SK-N-SH (cell line): Measurements from ENCODE around the gene INSYN2B. TPM values are rescaled to one million over a fixed set of nuclear protein-coding genes. Genes with fewer than 3 reads are reported as not detected.
A peak's percentile ranks its signal among the peaks of the same experiment; 100 is the strongest.

Experiments
- CTCF ChIA-PET: fragments of 300-600, 350-600 bp; formaldehyde crosslinking; extraction: SDS; loops from one replicate; lab custom pipeline; 2021; lab: Yijun Ruan, JAX
- POLR2A ChIA-PET: fragments of 350-600 bp; sonication (Branson Sonifier 250); formaldehyde crosslinking; extraction: SDS; loops from one replicate; lab custom pipeline; 2020; ENCODE audit warnings: antibody characterized with exemption, inconsistent platforms; lab: Yijun Ruan, JAX
- DNase-seq: peaks from one replicate; pipeline ENCODE4 v3.0.0; 2012
- H2AFZ ChIP-seq: fragments of 200-600 bp; sonication (generic); 2 replicates; pipeline ENCODE4 v1.8.1; 2016; ENCODE audit warnings: antibody characterized with exemption, mild to moderate bottlenecking, low read depth
- H3F3A ChIP-seq: fragments of 200-600 bp; sonication (generic); replicated peaks from 2 replicates; pipeline ENCODE3; 2016; ENCODE audit warnings: antibody characterized with exemption, mild to moderate bottlenecking; ENCODE audit not compliant: insufficient read depth
- H3K27ac ChIP-seq, 2 experiments: fragments of 200-500 bp in 1 of 2; fragments of 200-600 bp in 1 of 2; sonication (Bioruptor generic) in 1 of 2; sonication (generic), shearing (Covaris generic) in 1 of 2; 2 replicates each; pipeline versions ENCODE4 v1.5.1 to v1.6.1; 2014 to 2016; ENCODE audit warnings: low read depth in 2 of 2, inconsistent platforms in 1 of 2, low read length in 1 of 2, mild to moderate bottlenecking in 1 of 2, mixed read lengths in 1 of 2
- H3K27me3 ChIP-seq: fragments of 200-600 bp; sonication (generic), shearing (Covaris generic); 2 replicates; pipeline ENCODE4 v1.6.1; 2016; ENCODE audit warnings: mixed run types; ENCODE audit not compliant: insufficient read depth
- H3K36me3 ChIP-seq, 2 experiments: fragments of 200-500 bp in 1 of 2; fragments of 200-600 bp in 1 of 2; sonication (Bioruptor generic) in 1 of 2; sonication (generic) in 1 of 2; replicated peaks in 1 of 2; 2 replicates each; pipeline versions ENCODE3 to v1.5.1; 2014 to 2016; ENCODE audit warnings: low read length in 1 of 2, mild to moderate bottlenecking in 1 of 2; ENCODE audit not compliant: insufficient read depth in 2 of 2, control insufficient read depth in 1 of 2
- H3K4me1 ChIP-seq, 2 experiments: fragments of 200-500 bp in 1 of 2; fragments of 200-600 bp in 1 of 2; sonication (Bioruptor generic) in 1 of 2; sonication (generic), shearing (Covaris generic) in 1 of 2; 2 replicates each; pipeline versions ENCODE4 v1.5.1 to v1.6.1; 2014 to 2016; ENCODE audit warnings: low read depth in 1 of 2, low read length in 1 of 2, mixed run types in 1 of 2; ENCODE audit not compliant: insufficient read depth in 2 of 2, control insufficient read depth in 1 of 2
- H3K4me2 ChIP-seq: fragments of 200-600 bp; sonication (generic), shearing (Covaris generic); 2 replicates; pipeline ENCODE4 v1.6.1; 2017; ENCODE audit warnings: mixed run types
- H3K4me3 ChIP-seq, 2 experiments: fragments of 200-500 bp in 1 of 2; fragments of 200-600 bp in 1 of 2; sonication (Bioruptor generic) in 1 of 2; sonication (generic), shearing (Covaris generic) in 1 of 2; 2 replicates each; pipeline versions ENCODE4 v1.5.1 to v1.8.1; 2014 to 2016; ENCODE audit warnings: low read depth in 2 of 2, inconsistent platforms in 1 of 2, low read length in 1 of 2, mild to moderate bottlenecking in 1 of 2, mixed read lengths in 1 of 2, moderate library complexity in 1 of 2
- H3K79me2 ChIP-seq: fragments of 200-600 bp; sonication (generic); 2 replicates; pipeline ENCODE4 v1.8.1; 2017; ENCODE audit warnings: mild to moderate bottlenecking; ENCODE audit not compliant: insufficient read depth
- H3K9ac ChIP-seq: fragments of 200-600 bp; sonication (generic); 2 replicates; pipeline ENCODE4 v1.6.1; 2017; ENCODE audit warnings: mixed run types
- H3K9me2 ChIP-seq: fragments of 200-600 bp; sonication (generic); 2 replicates; pipeline ENCODE4 v1.6.1; 2017; ENCODE audit warnings: mixed run types
- H3K9me3 ChIP-seq: fragments of 200-600 bp; sonication (generic); 2 replicates; pipeline ENCODE4 v1.6.1; 2017; ENCODE audit warnings: mixed run types, mild to moderate bottlenecking, moderate library complexity
- H4K20me1 ChIP-seq: fragments of 200-600 bp; sonication (generic); 2 replicates; pipeline ENCODE4 v1.6.1; 2017; ENCODE audit warnings: mild to moderate bottlenecking, mixed run types; ENCODE audit not compliant: insufficient read depth
- CHD2 ChIP-seq: fragments of 150-350 bp; IDR thresholded peaks from 2 replicates; pipeline ENCODE4 v1.6.1; 2018; ENCODE audit warnings: low read length; ENCODE audit not compliant: partially characterized antibody
- CTCF ChIP-seq: fragments of 200-600 bp; sonication (generic); IDR thresholded peaks from 2 replicates; pipeline ENCODE4 v1.6.1; 2017; ENCODE audit warnings: antibody characterized with exemption, mild to moderate bottlenecking, moderate library complexity
- EZH2phosphoT487 ChIP-seq: fragments of 200-600 bp; sonication (generic); IDR thresholded peaks from 2 replicates; pipeline ENCODE4 v1.6.1; 2017; ENCODE audit warnings: low read depth, mixed run types, mild to moderate bottlenecking, antibody characterized with exemption, moderate library complexity, borderline replicate concordance
- GABPA ChIP-seq: IDR thresholded peaks from 2 replicates; pipeline ENCODE4 v1.4.0; 2012; ENCODE audit warnings: low read depth, mild to moderate bottlenecking
- JUND ChIP-seq: IDR thresholded peaks from 2 replicates; pipeline ENCODE4 v1.4.0; 2012
- MEF2A ChIP-seq: IDR thresholded peaks from 2 replicates; pipeline ENCODE4 v1.4.0; 2012; ENCODE audit warnings: low read depth, borderline replicate concordance
- NFIC ChIP-seq: IDR thresholded peaks from 2 replicates; pipeline ENCODE4 v1.4.0; 2012; ENCODE audit warnings: borderline replicate concordance
- POLR2AphosphoS5 ChIP-seq: IDR thresholded peaks from 2 replicates; pipeline ENCODE4 v1.6.1; 2012; ENCODE audit warnings: low read depth, low read length
- RAD21 ChIP-seq: IDR thresholded peaks from 2 replicates; pipeline ENCODE4 v1.6.1; 2012; ENCODE audit warnings: mild to moderate bottlenecking, low read length
- RCOR1 ChIP-seq: fragments of 150-350 bp; IDR thresholded peaks from 2 replicates; pipeline ENCODE4 v1.6.1; 2017; ENCODE audit warnings: antibody characterized with exemption, low read length
- SIN3A ChIP-seq: IDR thresholded peaks from 2 replicates; pipeline ENCODE4 v1.6.1; 2012; ENCODE audit warnings: low read depth, mild to moderate bottlenecking, low read length, moderate library complexity, borderline replicate concordance
- SMC3 ChIP-seq: IDR thresholded peaks from 2 replicates; pipeline ENCODE4 v1.6.1; 2012; ENCODE audit warnings: low read depth, low read length, improper control_type of control experiment
- TAF1 ChIP-seq: IDR thresholded peaks from 2 replicates; pipeline ENCODE4 v1.6.1; 2012; ENCODE audit warnings: low read depth, mild to moderate bottlenecking, low read length, moderate library complexity, borderline replicate concordance
- USF1 ChIP-seq: IDR thresholded peaks from 2 replicates; pipeline ENCODE4 v1.4.0; 2012; ENCODE audit warnings: low read depth, borderline replicate concordance
- USF2 ChIP-seq: fragments of 150-350 bp; IDR thresholded peaks from 2 replicates; pipeline ENCODE4 v1.6.1; 2017; ENCODE audit warnings: antibody characterized with exemption, low read length, low read depth, borderline replicate concordance
- YY1 ChIP-seq: IDR thresholded peaks from 2 replicates; pipeline ENCODE4 v1.4.0; 2012; ENCODE audit warnings: low read depth, mild to moderate bottlenecking
- ZBTB33 ChIP-seq: IDR thresholded peaks from 2 replicates; pipeline ENCODE4 v1.4.0; 2012; ENCODE audit warnings: low read depth, borderline replicate concordance
- WGBS: methylation state at CpG from one replicate; pipeline ENCODE4 v1.1.6; 2017; ENCODE audit warnings: low lambda C conversion rate; 5-methylcytosine and 5-hydroxymethylcytosine counted together
- polyA plus RNA-seq, 3 experiments: library from polyadenylated mRNA; depleted of rRNA; stranded (reverse); fragments of >200 nt; gene quantifications; 2 replicates each; pipeline ENCODE4 v1.2.3, GENCODE V29; 2012

Gene INSYN2B
- polyA plus RNA-seq, 1 of the 3 experiments (the other 2 are of a cell fraction) = 9.2 TPM

- no peak for TF ChIP-seq CTCF
- TF ChIP-seq CHD2 = no peak
- TF ChIP-seq MEF2A = no peak
These were observed 424 bp downstream of the INSYN2B start (continued) for GRCh38 chr5:169979871-169980270.

- H4K20me1 ChIP-seq = no peaks in the 10 kb centered on the region
- TF ChIP-seq NFIC (no peak), USF1 (no peak), RAD21 (no peak), TAF1 (no peak), USF2 (no peak)
- H3K27me3 ChIP-seq = no peaks in the 10 kb centered on the region
- POLR2A ChIA-PET = no interaction called here
- 0 out of 2 replicates have a peak overlapping the region, but pooled peaks have one; percentile 10 for H2AFZ ChIP-seq
- H3K36me3 ChIP-seq = no peaks in the 10 kb centered on the region
- CTCF ChIA-PET = no interaction called here
- H3K9me2 ChIP-seq = no peaks in the 10 kb centered on the region
- H3K4me3 ChIP-seq = peak overlapping the region; percentile 58 to 85; a peak in 3 of 4 replicates
- no peaks in the 10 kb centered on the region for H3K9me3 ChIP-seq
- H3K9ac ChIP-seq = peak overlapping the region; percentile 79
- peaks cover 65% of the 10 kb centered on the region for H3K79me2 ChIP-seq
- no peak for DNase-seq
- peak overlapping the region in 1 of 2 experiments; percentile 92; a peak in 3 of 4 replicates for H3K27ac ChIP-seq
- peaks cover 2 to 39% of the 10 kb centered on the region in 2 experiments; a peak in 3 of 4 replicates for H3K4me1 ChIP-seq
- 40% methylated on average over 7 of the region's 7 CpGs for WGBS
- H3F3A ChIP-seq = peaks cover 15% of the 10 kb centered on the region
- H3K4me2 ChIP-seq = peak overlapping the region; percentile 94
These were observed 1.6 kb downstream of the INSYN2B start for GRCh38 chr5:169978714-169979113.

- no peaks in the 10 kb centered on the region for H3K9me3 ChIP-seq
- H3K36me3 ChIP-seq = no peaks in the 10 kb centered on the region
- peaks cover 35% of the 10 kb centered on the region for H3F3A ChIP-seq
- H2AFZ ChIP-seq = no peak overlapping the region
- peaks cover 91% of the 10 kb centered on the region for H3K79me2 ChIP-seq
- no peak overlapping the region for H3K4me2 ChIP-seq
- ChIA-PET CTCF (interaction anchor here (1.1 kb wide), 1 partner anchor 9 kb away, joined by 4 read pairs; no protein-coding TSS in a partner anchor), POLR2A (no interaction called here)
- no peaks in the 10 kb centered on the region for H4K20me1 ChIP-seq
- H3K27me3 ChIP-seq = no peaks in the 10 kb centered on the region
- H3K4me3 ChIP-seq = no peak overlapping the region
- 83% methylated on average over 6 of the region's 6 CpGs for WGBS
- no peaks in the 10 kb centered on the region for H3K9me2 ChIP-seq
- no peak overlapping the region for H3K27ac ChIP-seq
- H3K9ac ChIP-seq = no peak overlapping the region
- peaks cover 9 to 68% of the 10 kb centered on the region in 2 experiments for H3K4me1 ChIP-seq
- DNase-seq = no peak
- TF ChIP-seq CHD2 (no peak), GABPA (no peak), JUND (no peak), EZH2phosphoT487 (no peak), ZBTB33 (no peak), YY1 (no peak), SMC3 (no peak), SIN3A (no peak), RCOR1 (no peak), USF1 (no peak), NFIC (no peak), POLR2AphosphoS5 (no peak), RAD21 (no peak)
These were observed 6.0 kb downstream of the INSYN2B start for GRCh38 chr5:169974121-169974770.
